Neural cell (in vitro differentiated cells): ENCODE measurements around the gene SLC2A6. TPM values are rescaled to one million over a fixed set of nuclear protein-coding genes. Genes with fewer than 3 reads are reported as not detected.
A peak's percentile ranks its signal among the peaks of the same experiment; 100 is the strongest.

Source experiments
- H2AFZ ChIP-seq: fragments of 200-600, 300-800 bp; sonication (generic), shearing (Covaris generic); 2 replicates; pipeline ENCODE4 v1.6.0; 2014; ENCODE audit warnings: low read depth, mild to moderate bottlenecking, antibody characterized with exemption, low read length, moderate library complexity
- H3F3A ChIP-seq: fragments of 200-600 bp; shearing (Covaris generic); 2 replicates; pipeline ENCODE4 v1.6.1; 2016; ENCODE audit warnings: mild to moderate bottlenecking, moderate library complexity, mixed read lengths, antibody characterized with exemption, low read length; ENCODE audit not compliant: insufficient read depth, poor library complexity, severe bottlenecking
- H3K27ac ChIP-seq: fragments of 200-600, 300-800 bp; sonication (generic), shearing (Covaris generic); 2 replicates; pipeline ENCODE4 v1.5.1; 2014; ENCODE audit warnings: mild to moderate bottlenecking, low read length, moderate library complexity
- H3K27me3 ChIP-seq: fragments of 300-800, 200-600 bp; sonication (generic), shearing (Covaris generic); 2 replicates; pipeline ENCODE4 v1.6.0; 2014; ENCODE audit warnings: mild to moderate bottlenecking, low read depth, low read length, moderate library complexity; ENCODE audit not compliant: insufficient read depth
- H3K36me3 ChIP-seq: fragments of 300-800, 200-600 bp; sonication (generic), shearing (Covaris generic); 2 replicates; pipeline ENCODE4 v1.5.1; 2014; ENCODE audit warnings: mild to moderate bottlenecking, antibody characterized with exemption, low read length, moderate library complexity; ENCODE audit not compliant: insufficient read depth
- H3K4me2 ChIP-seq: fragments of 300-800, 200-600 bp; sonication (generic), shearing (Covaris generic); 2 replicates; pipeline ENCODE4 v1.6.0; 2014; ENCODE audit warnings: mild to moderate bottlenecking, low read length
- H3K4me3 ChIP-seq: fragments of 300-800, 200-600 bp; sonication (generic), shearing (Covaris generic); 2 replicates; pipeline ENCODE4 v1.5.1; 2014; ENCODE audit warnings: mild to moderate bottlenecking, low read length, moderate library complexity
- H3K79me2 ChIP-seq: fragments of 200-600 bp; shearing (Covaris generic); replicated peaks from 2 replicates; pipeline ENCODE4 v1.6.0; 2014; ENCODE audit warnings: mild to moderate bottlenecking, low read length, moderate library complexity; ENCODE audit not compliant: insufficient read depth
- H3K9ac ChIP-seq: fragments of 300-800, 200-600 bp; sonication (generic), shearing (Covaris generic); 2 replicates; pipeline ENCODE4 v1.6.1; 2016; ENCODE audit warnings: mild to moderate bottlenecking, low read length, mixed read lengths
- H3K9me2 ChIP-seq: fragments of 200-600 bp; shearing (Covaris generic); 2 replicates; pipeline ENCODE4 v1.6.1; 2016; ENCODE audit warnings: mild to moderate bottlenecking, low read length, mixed read lengths; ENCODE audit not compliant: insufficient read depth
- H3K9me3 ChIP-seq: fragments of 200-600, 300-800 bp; sonication (generic), shearing (Covaris generic); 2 replicates; pipeline ENCODE4 v1.6.1; 2016; ENCODE audit warnings: mild to moderate bottlenecking, mixed run types, low read length, moderate library complexity, mixed read lengths
- H4K20me1 ChIP-seq: fragments of 200-600 bp; shearing (Covaris generic); 2 replicates; pipeline ENCODE4 v1.6.1; 2016; ENCODE audit warnings: mild to moderate bottlenecking, mixed run types; ENCODE audit not compliant: insufficient read depth
- CTCF ChIP-seq: fragments of 450-650 bp; IDR thresholded peaks from 2 replicates; pipeline ENCODE4 v1.5.1; 2014; ENCODE audit warnings: antibody characterized with exemption, mild to moderate bottlenecking, moderate library complexity; ENCODE audit not compliant: poor library complexity, severe bottlenecking
- EP300 ChIP-seq: fragments of 450-650 bp; conservative IDR thresholded peaks from 2 replicates; pipeline ENCODE4 v1.6.1; 2014; ENCODE audit warnings: antibody characterized with exemption, mild to moderate bottlenecking, moderate library complexity; ENCODE audit not compliant: poor library complexity, severe bottlenecking
- MXI1 ChIP-seq: fragments of 450-650 bp; conservative IDR thresholded peaks from 2 replicates; pipeline ENCODE4 v1.6.1; 2014; ENCODE audit warnings: antibody characterized with exemption, mild to moderate bottlenecking; ENCODE audit not compliant: poor library complexity, severe bottlenecking
- POLR2AphosphoS5 ChIP-seq: IDR thresholded peaks from 2 replicates; pipeline ENCODE4 v1.6.1; 2012
- RAD21 ChIP-seq: fragments of 450-650 bp; conservative IDR thresholded peaks from 2 replicates; pipeline ENCODE4 v1.6.1; 2014; ENCODE audit warnings: antibody characterized with exemption, mild to moderate bottlenecking, moderate library complexity
- REST ChIP-seq: IDR thresholded peaks from 2 replicates; pipeline ENCODE4 v1.6.1; 2012; ENCODE audit warnings: borderline replicate concordance
- SMC3 ChIP-seq: fragments of 450-650 bp; conservative IDR thresholded peaks from 2 replicates; pipeline ENCODE4 v1.6.1; 2014; ENCODE audit warnings: antibody characterized with exemption, mild to moderate bottlenecking, moderate library complexity; ENCODE audit not compliant: poor library complexity
- TAF1 ChIP-seq: IDR thresholded peaks from 2 replicates; pipeline ENCODE4 v1.6.1; 2012; ENCODE audit warnings: low read depth
- polyA plus RNA-seq: library from polyadenylated mRNA; depleted of rRNA; stranded (reverse); fragments of >200 nt; gene quantifications from 2 replicates; pipeline ENCODE4 v1.2.3, GENCODE V29; 2014

Gene SLC2A6
- polyA plus RNA-seq, 1 donor from 2014 or later = 11.5 TPM

DNA sequence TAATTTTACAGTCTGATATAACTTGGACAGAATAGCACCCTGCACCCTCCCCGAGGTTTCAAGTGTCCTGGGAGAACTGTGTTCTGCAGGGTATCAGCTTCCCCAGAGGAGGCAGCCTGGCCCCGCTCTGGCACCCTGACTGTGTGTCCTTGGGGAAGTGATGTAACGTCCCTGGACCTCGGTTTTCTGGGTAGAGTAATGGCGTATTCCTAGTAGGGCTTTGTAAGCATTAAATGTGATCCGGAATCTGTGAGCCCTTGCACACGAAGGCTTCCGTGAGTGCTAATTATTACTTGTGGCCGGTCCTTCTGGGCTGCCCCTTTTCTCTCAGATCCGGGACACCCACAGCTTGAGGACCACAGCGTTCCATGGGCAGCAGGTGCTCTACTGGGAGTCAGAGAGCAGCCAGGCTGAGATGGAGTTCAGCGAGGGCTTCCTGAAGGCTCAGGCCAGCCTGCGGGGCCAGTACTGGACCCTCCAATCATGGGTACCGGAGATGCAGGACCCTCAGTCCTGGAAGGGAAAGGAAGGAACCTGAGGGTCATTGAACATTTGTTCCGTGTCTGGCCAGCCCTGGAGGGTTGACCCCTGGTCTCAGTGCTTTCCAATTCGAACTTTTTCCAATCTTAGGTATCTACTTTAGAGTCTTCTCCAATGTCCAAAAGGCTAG lies 20.1 kb downstream of the SLC2A6 start:
- Histone ChIP-seq H3K79me2 (peaks cover 29% of the 10 kb centered on the region), H3F3A (no peaks in the 10 kb centered on the region), H2AFZ (no peak overlapping the region), H3K36me3 (no peaks in the 10 kb centered on the region), H3K27ac (peak overlapping the region; percentile 96), H4K20me1 (no peaks in the 10 kb centered on the region), H3K4me2 (peak overlapping the region; percentile 21), H3K9me3 (no peaks in the 10 kb centered on the region), H3K9ac (peak overlapping the region; percentile 97), H3K9me2 (no peaks in the 10 kb centered on the region), H3K4me3 (peak overlapping the region; percentile 85), H3K27me3 (no peaks in the 10 kb centered on the region)
- TF ChIP-seq RAD21 (no peak), TAF1 (no peak), POLR2AphosphoS5 (no peak), REST (no peak), MXI1 (no peak), EP300 (no peak), SMC3 (no peak)

- Histone ChIP-seq H3K36me3 (no peaks in the 10 kb centered on the region), H3K4me3 (no peak overlapping the region), H3K9me2 (no peaks in the 10 kb centered on the region), H3K4me2 (no peak overlapping the region), H3K9ac (no peak overlapping the region), H2AFZ (no peak overlapping the region), H3K9me3 (no peaks in the 10 kb centered on the region), H4K20me1 (no peaks in the 10 kb centered on the region), H3K79me2 (peaks cover 23% of the 10 kb centered on the region), H3F3A (no peaks in the 10 kb centered on the region), H3K27me3 (no peaks in the 10 kb centered on the region), H3K27ac (no peak overlapping the region)
- no peak for TF ChIP-seq POLR2AphosphoS5
- no peak for TF ChIP-seq CTCF
- TF ChIP-seq EP300 = no peak
- no peak for TF ChIP-seq REST
Observed at GRCh38 chr9:133457748-133458147, 21.2 kb downstream of the SLC2A6 start.
